ENCODE results near the gene LRFN2.

Gene LRFN2

DNA sequence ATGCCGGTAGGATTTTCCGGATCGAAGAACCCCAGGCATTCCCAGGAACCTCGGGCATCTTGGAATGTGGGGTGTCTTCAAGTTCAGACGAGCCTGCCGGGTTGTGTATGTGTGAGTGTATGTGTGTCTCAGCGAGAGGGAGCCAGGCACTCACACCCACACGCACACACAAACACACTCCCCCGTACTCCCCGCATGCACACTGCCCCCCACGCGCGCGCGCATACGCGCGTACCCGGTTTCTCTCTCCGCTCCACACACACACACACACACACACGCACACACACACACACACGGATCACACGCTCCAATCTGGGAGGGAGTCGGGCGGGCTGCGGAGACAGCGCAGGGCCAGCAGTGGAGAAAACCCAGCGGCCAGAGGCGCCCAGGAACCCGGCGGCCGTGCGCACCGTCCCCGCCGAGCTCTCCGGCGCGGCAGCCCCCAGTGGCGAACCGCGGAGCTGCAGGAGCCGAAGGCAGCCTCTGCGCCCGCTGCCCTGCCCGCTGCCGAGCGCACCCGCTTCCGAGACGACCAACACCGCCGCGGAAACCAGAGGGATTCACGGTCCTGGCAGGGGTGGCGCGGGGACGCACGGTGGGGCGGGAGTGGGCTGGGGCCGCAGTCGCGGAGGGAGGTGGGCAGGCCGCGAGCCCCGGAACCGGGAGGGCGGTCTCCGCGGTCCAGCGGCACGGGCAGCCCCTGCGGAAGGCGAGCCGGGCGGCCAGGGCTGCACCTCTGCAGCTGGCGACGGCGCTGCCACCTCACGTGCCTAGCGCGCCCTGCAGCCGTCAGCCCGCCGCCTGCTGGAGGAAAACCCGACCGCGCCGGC is at the start of gene LRFN2:
LRFN2 (minus strand) TSS at position 125 of the 830 bp plus-strand sequence.
- TF ChIP-seq CTCF (IDR thresholded peaks at IDR 0.05; ENCODE audit: low read depth, low read length) = peak; percentile 52

GRCh38 chr6:40634429-40634828 is 47.3 kb upstream of the LRFN2 start:
- no peak for TF ChIP-seq CTCF (IDR thresholded peaks at IDR 0.05; ENCODE audit: low read depth, low read length)
- no peak for DNase-seq (ENCODE audit: extremely low read depth, low read depth)

More for the DNA sequence above, at the start of gene LRFN2:
- peak; percentile 34 for DNase-seq (ENCODE audit: extremely low read depth, low read depth)

DNA sequence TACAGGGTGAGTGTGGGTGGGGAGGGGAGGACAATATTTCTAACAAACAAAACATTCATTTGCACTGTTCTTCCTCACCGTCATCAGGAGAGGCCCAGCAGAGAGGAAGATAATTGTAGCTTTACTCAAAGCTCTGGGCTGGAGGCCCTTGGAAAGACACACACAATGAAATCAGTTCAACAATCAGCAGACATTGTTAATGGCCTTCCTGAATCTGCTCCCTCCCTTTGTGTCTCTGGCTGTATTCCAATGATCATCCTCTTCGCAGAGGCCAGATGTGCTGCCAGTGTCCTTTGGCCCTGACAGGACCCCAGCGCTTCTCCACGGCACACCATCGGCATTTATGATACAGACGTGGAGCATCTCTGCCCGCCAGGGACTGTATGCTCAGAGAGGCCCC is 44.6 kb upstream of the LRFN2 start:
- no peak for DNase-seq (ENCODE audit: extremely low read depth, low read depth)
- no peak for TF ChIP-seq CTCF (IDR thresholded peaks at IDR 0.05; ENCODE audit: low read depth, low read length)

DNA sequence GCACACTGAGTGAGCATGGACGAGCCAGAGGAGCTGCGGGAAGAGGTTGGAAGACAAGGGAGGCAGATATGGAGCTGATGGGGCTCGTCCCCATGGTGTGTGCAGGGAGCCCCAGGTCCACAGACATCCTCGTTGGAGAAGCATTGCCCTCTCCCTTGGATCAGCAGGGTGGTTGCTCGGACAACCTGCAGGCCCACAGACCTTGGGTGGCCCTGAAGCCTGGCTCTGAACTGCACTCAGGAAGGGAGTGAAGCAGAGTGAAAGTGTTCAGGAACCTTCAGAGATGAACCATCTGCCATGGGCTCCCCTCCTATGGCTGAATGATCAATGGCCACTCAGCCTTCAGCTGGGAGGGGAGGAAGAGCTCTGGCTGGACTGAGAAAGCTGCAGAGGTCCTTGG is 43.3 kb upstream of the LRFN2 start:
- TF ChIP-seq CTCF (IDR thresholded peaks at IDR 0.05; ENCODE audit: low read depth, low read length) = no peak
- no peak for DNase-seq (ENCODE audit: extremely low read depth, low read depth)

DNA sequence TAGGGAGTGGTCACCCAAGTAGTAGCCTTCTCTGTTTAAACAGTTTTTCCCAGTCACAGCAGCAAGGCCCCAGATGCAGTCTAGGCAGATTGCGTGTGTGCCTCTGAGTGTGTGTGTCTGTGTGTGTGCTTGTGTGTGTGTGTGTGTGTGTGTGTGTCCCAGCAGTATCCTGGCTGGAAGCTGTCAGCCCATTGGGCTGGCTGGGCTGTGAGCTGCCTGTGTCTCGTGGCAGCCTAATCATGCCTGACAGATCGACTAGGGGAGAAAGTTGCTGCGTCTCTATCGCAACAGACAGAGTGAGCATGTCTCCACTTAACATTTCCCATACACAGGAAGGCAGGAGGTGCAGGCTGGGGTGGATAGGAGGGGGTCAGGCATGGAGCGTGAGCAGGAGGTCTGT is 42.9 kb upstream of the LRFN2 start:
- no peak for TF ChIP-seq CTCF (IDR thresholded peaks at IDR 0.05; ENCODE audit: low read depth, low read length)
- no peak for DNase-seq (ENCODE audit: extremely low read depth, low read depth)

GRCh38 chr6:40629463-40629862 is 42.3 kb upstream of the LRFN2 start:
- no peak for TF ChIP-seq CTCF (IDR thresholded peaks at IDR 0.05; ENCODE audit: low read depth, low read length)
- no peak for DNase-seq (ENCODE audit: extremely low read depth, low read depth)

DNA sequence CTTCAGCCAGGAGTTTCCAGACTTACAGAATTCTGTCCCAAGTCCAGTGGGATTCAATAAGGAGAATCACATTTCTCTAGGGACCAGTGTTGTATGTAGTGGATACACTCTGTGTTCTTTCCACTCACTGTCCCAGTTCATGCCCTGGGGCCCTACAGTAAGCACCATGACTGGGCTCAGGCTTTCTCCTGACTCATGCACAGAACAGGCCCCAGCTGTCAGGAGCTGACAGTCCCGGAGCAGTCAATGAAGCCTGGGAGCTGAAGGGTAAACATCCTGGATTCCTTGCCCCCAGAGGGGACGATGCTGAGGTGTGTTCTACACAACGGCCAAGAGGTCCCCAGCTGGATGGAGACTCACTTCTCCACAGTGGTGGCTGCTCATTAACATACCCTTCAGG is 40.2 kb upstream of the LRFN2 start:
- TF ChIP-seq CTCF (IDR thresholded peaks at IDR 0.05; ENCODE audit: low read depth, low read length) = no peak
- DNase-seq (ENCODE audit: extremely low read depth, low read depth) = no peak

All from AG09319 (cell line).